H1 (cell line): ENCODE measurements around the gene COA3. TPM values are rescaled to one million over a fixed set of nuclear protein-coding genes. Genes with fewer than 3 reads are reported as not detected.

Experiments
- CTCF ChIA-PET: fragments of 300-600 bp; sonication (Branson Sonifier 250); formaldehyde crosslinking; loops from one replicate; lab custom pipeline; 2021; ENCODE audit not compliant: partially characterized antibody; lab: Charles Lee
- POLR2A ChIA-PET: fragments of 300-600 bp; sonication (Branson Sonifier 250); formaldehyde crosslinking; loops from one replicate; lab custom pipeline; 2021; ENCODE audit warnings: inconsistent platforms; ENCODE audit not compliant: partially characterized antibody; lab: Charles Lee
- DNase-seq, 2 experiments: peaks; one replicate each; pipeline versions ENCODE4 v3.0.0 to v3.0.0-alpha.2; 2010 to 2022; ENCODE audit warnings: low spot score in 2 of 2, low read depth in 1 of 2, mixed read lengths in 1 of 2
- FAIRE-seq: peaks from 2 replicates; lab custom pipeline; 2011; peaks lifted over from hg19 to GRCh38; lab: Jason Lieb, UNC
- H2AFZ ChIP-seq: 2 replicates; pipeline ENCODE4 v1.8.1; 2012; ENCODE audit warnings: low read length, inconsistent platforms
- H2AK5ac ChIP-seq: 2 replicates; pipeline ENCODE4 v1.6.1; 2013; ENCODE audit warnings: low read depth, low read length
- H2BK120ac ChIP-seq: replicated peaks from 2 replicates; pipeline ENCODE3; 2013; ENCODE audit warnings: low read depth, low read length, inconsistent platforms
- H2BK12ac ChIP-seq: 2 replicates; pipeline ENCODE4 v1.6.1; 2013; ENCODE audit warnings: low read depth, low read length
- H2BK15ac ChIP-seq: 2 replicates; pipeline ENCODE4 v1.6.1; 2013; ENCODE audit warnings: low read length
- H2BK20ac ChIP-seq: 2 replicates; pipeline ENCODE4 v1.6.1; 2013; ENCODE audit warnings: low read length
- H2BK5ac ChIP-seq: 2 replicates; pipeline ENCODE4 v1.6.1; 2013; ENCODE audit warnings: low read depth, low read length
- H3K14ac ChIP-seq: 2 replicates; pipeline ENCODE4 v1.6.1; 2013; ENCODE audit warnings: inconsistent platforms; ENCODE audit not compliant: insufficient read length
- H3K18ac ChIP-seq: 2 replicates; pipeline ENCODE4 v1.6.1; 2013; ENCODE audit warnings: low read length; ENCODE audit errors: extremely low read depth
- H3K23ac ChIP-seq: 2 replicates; pipeline ENCODE4 v1.6.1; 2013; ENCODE audit warnings: inconsistent platforms; ENCODE audit not compliant: insufficient read length
- H3K23me2 ChIP-seq: 2 replicates; pipeline ENCODE4 v1.6.1; 2013; ENCODE audit warnings: low read depth, low read length
- H3K27ac ChIP-seq: 2 replicates; pipeline ENCODE4 v1.6.1; 2011; ENCODE audit warnings: low read depth, low read length, inconsistent platforms
- H3K27me3 ChIP-seq, 4 experiments: replicated peaks in 1 of 4; 1 replicate in 1 of 4; 2 replicates in 3 of 4; pipeline versions ENCODE4 v1.6.1 to v1.8.1; 2011 to 2013; ENCODE audit warnings: low read length in 3 of 4, mild to moderate bottlenecking in 3 of 4, inconsistent platforms in 2 of 4, mixed read lengths in 2 of 4, moderate library complexity in 1 of 4; ENCODE audit not compliant: control insufficient read depth in 3 of 4, insufficient read depth in 3 of 4; ENCODE audit errors: extremely low read depth in 1 of 4
- H3K36me3 ChIP-seq, 4 experiments: 2 replicates each; pipeline versions ENCODE4 v1.6.1 to v1.8.1; 2011 to 2013; ENCODE audit warnings: mild to moderate bottlenecking in 4 of 4, low read length in 3 of 4, moderate library complexity in 2 of 4, control low read depth in 1 of 4, inconsistent platforms in 1 of 4; ENCODE audit not compliant: insufficient read depth in 4 of 4, control insufficient read depth in 2 of 4
- H3K4ac ChIP-seq: replicated peaks from 2 replicates; pipeline ENCODE3; 2013; ENCODE audit warnings: low read length, low read depth, mixed read lengths, inconsistent platforms; ENCODE audit not compliant: insufficient read length
- H3K4me1 ChIP-seq, 4 experiments: replicated peaks in 1 of 4; 1 replicate in 1 of 4; 2 replicates in 3 of 4; pipeline versions ENCODE4 v1.6.1 to v1.8.1; 2011 to 2013; ENCODE audit warnings: low read length in 3 of 4, inconsistent platforms in 2 of 4, mixed read lengths in 1 of 4; ENCODE audit not compliant: insufficient read depth in 4 of 4, control insufficient read depth in 3 of 4
- H3K4me2 ChIP-seq, 2 experiments: 2 replicates each; pipeline versions ENCODE4 v1.6.1 to v1.8.1; 2011 to 2013; ENCODE audit warnings: low read depth in 2 of 2, low read length in 2 of 2, control low read depth in 1 of 2, inconsistent platforms in 1 of 2, mild to moderate bottlenecking in 1 of 2; ENCODE audit not compliant: insufficient read depth in 1 of 2
- H3K4me3 ChIP-seq, 4 experiments: fragments of 200-600, 300-600 bp in 1 of 4; sonication (generic), shearing (Covaris generic), sonication (Bioruptor Twin) in 1 of 4; 2 replicates each; pipeline versions ENCODE4 v1.5.1 to v1.8.1; 2011 to 2016; ENCODE audit warnings: low read length in 4 of 4, low read depth in 3 of 4, control low read depth in 2 of 4, inconsistent platforms in 2 of 4, mild to moderate bottlenecking in 2 of 4, mixed read lengths in 1 of 4, moderate library complexity in 1 of 4; ENCODE audit not compliant: insufficient read depth in 2 of 4; ENCODE audit errors: extremely low read depth in 1 of 4
- H3K56ac ChIP-seq: replicated peaks from 2 replicates; pipeline ENCODE3; 2013; ENCODE audit warnings: low read depth, mild to moderate bottlenecking, mixed read lengths, low read length, inconsistent platforms; ENCODE audit not compliant: insufficient read length
- H3K79me1 ChIP-seq: 2 replicates; pipeline ENCODE4 v1.6.1; 2013; ENCODE audit warnings: low read depth, low read length, control low read depth
- H3K79me2 ChIP-seq, 2 experiments: 2 replicates each; pipeline versions ENCODE4 v1.6.1 to v1.8.1; 2012 to 2013; ENCODE audit warnings: low read length in 2 of 2, mild to moderate bottlenecking in 2 of 2, inconsistent platforms in 1 of 2; ENCODE audit not compliant: insufficient read depth in 2 of 2, control insufficient read depth in 1 of 2
- H3K9ac ChIP-seq, 4 experiments: replicated peaks in 1 of 4; 1 replicate in 1 of 4; 2 replicates in 3 of 4; pipeline versions ENCODE4 v1.6.1 to v1.8.1; 2011 to 2013; ENCODE audit warnings: low read depth in 3 of 4, low read length in 3 of 4, control low read depth in 2 of 4, mild to moderate bottlenecking in 2 of 4, moderate library complexity in 2 of 4, inconsistent platforms in 1 of 4; ENCODE audit errors: extremely low read depth in 1 of 4
- H3K9me3 ChIP-seq, 2 experiments: 2 replicates each; pipeline versions ENCODE4 v1.6.1 to v1.8.1; 2012 to 2013; ENCODE audit warnings: mild to moderate bottlenecking in 2 of 2, moderate library complexity in 2 of 2, control low read depth in 1 of 2, inconsistent platforms in 1 of 2, low read depth in 1 of 2, low read length in 1 of 2, mixed read lengths in 1 of 2; ENCODE audit not compliant: insufficient read depth in 2 of 2
- H4K20me1 ChIP-seq, 2 experiments: replicated peaks in 1 of 2; 2 replicates each; pipeline versions ENCODE3 to v1.8.1; 2011 to 2013; ENCODE audit warnings: inconsistent platforms in 2 of 2, low read length in 2 of 2, mild to moderate bottlenecking in 1 of 2; ENCODE audit not compliant: insufficient read depth in 2 of 2, control insufficient read depth in 1 of 2
- H4K5ac ChIP-seq: 2 replicates; pipeline ENCODE4 v1.6.1; 2013; ENCODE audit warnings: low read length, low read depth, mixed read lengths, inconsistent platforms; ENCODE audit not compliant: insufficient read length
- H4K8ac ChIP-seq: 2 replicates; pipeline ENCODE4 v1.8.0; 2013; ENCODE audit warnings: mild to moderate bottlenecking, moderate library complexity, low read length, inconsistent platforms; ENCODE audit not compliant: insufficient read depth; ENCODE audit errors: extremely low read depth
- H4K91ac ChIP-seq: replicated peaks from 2 replicates; pipeline ENCODE3; 2013; ENCODE audit warnings: low read length, mixed read lengths, inconsistent platforms; ENCODE audit not compliant: insufficient read length
- SP2 ChIP-seq: IDR thresholded peaks from 2 replicates; pipeline ENCODE4 v1.6.1; 2012; ENCODE audit warnings: mild to moderate bottlenecking, low read length, inconsistent platforms
- WGBS, 2 experiments: shearing (Covaris generic) in 1 of 2; methylation state at CpG; one replicate each; pipeline versions ENCODE4 v1.1.6 to v1.1.7; 2013 to 2015; ENCODE audit warnings: low lambda C conversion rate in 2 of 2, mixed read lengths in 2 of 2, inconsistent platforms in 1 of 2, low coverage in 1 of 2, missing lambda C conversion rate in 1 of 2; ENCODE audit not compliant: insufficient replicate concordance in 2 of 2, insufficient coverage in 1 of 2, insufficient read length in 1 of 2; ENCODE audit errors: extremely low coverage in 1 of 2, missing lambda C conversion rate in 1 of 2; 5-methylcytosine and 5-hydroxymethylcytosine counted together
- polyA plus RNA-seq, 7 experiments: library from polyadenylated mRNA; depleted of rRNA in 3 of 7; stranded (reverse) in 5 of 7; unstranded in 2 of 7; fragments of >200 nt in 5 of 7; fragments of 200-250 nt in 2 of 7; gene quantifications; 1 replicate in 5 of 7; 2 replicates in 1 of 7; 4 replicates in 1 of 7; pipeline versions ENCODE4 v1.2.1 to v1.2.3, GENCODE V29; 2011 to 2013; ENCODE audit warnings: missing spikeins in 2 of 7, mixed read lengths in 2 of 7
- total RNA-seq: library from RNA; stranded (reverse); fragmentation: NEBNext Ultra II Directional; extraction: Animal tissue kit (Norgen Biotek cat#: 25700); gene quantifications from 2 replicates; pipeline ENCODE4 v1.2.1, GENCODE V29; 2021

COA3 gene
- total and polyA plus RNA-seq, 2 of the 8 experiments (the other 6 are each of a cell fraction or from before 2014, with no cell fraction given): 68.4 to 143 TPM

DNA sequence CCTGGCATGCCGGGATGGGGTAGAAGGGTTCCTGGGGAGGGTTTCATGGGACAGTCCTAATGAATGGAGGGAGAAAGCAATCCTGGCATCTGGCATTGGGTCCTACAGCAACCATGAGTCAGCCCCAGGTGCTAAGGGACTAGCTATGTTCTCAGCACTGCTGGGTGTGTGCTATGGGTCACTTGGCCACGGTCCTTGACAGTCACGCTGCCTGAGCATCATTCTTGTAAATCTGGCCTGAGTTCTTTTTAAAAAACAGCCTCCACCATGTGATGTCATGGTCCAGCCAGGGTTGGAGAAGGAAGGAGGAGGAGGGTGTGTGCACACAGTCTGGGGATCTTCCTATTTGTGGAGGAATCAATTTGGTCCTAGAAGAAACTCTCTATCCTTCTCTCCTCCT, 43.7 kb downstream of the COA3 start:
- Histone ChIP-seq H3K27ac (no peak overlapping the region), H2AFZ (no peak overlapping the region), H2AK5ac (no peak overlapping the region), H4K20me1 (no peaks in the 10 kb centered on the region)
- WGBS, 2 experiments: 86% methylated on average over 3 of the region's 3 CpGs; no CpG with 5 or more reads in 1 of the 2 experiments
- TF ChIP-seq SP2: no peak
- TF ChIP-seq, all 59 proteins: peak for 0
- Histone ChIP-seq H3K4me3 (no peak overlapping the region), H4K5ac (no peak overlapping the region), H2BK5ac (no peak overlapping the region), H3K23me2 (no peaks in the 10 kb centered on the region), H4K91ac (no peak overlapping the region), H2BK12ac (no peak overlapping the region), H3K4me2 (no peak overlapping the region), H3K4me1 (no peaks in the 10 kb centered on the region), H3K56ac (no peak overlapping the region), H2BK20ac (no peak overlapping the region), H3K36me3 (no peaks in the 10 kb centered on the region), H2BK120ac (no peak overlapping the region), H2BK15ac (no peak overlapping the region), H3K18ac (no peak overlapping the region), H3K14ac (no peak overlapping the region), H3K9ac (no peak overlapping the region), H4K8ac (no peak overlapping the region), H3K79me1 (no peaks in the 10 kb centered on the region), H3K23ac (no peak overlapping the region), H3K27me3 (peaks cover 2 to 5% (median 3%) of the 10 kb centered on the region in 4 experiments), H3K9me3 (no peaks in the 10 kb centered on the region), H3K4ac (no peak overlapping the region), H3K79me2 (no peaks in the 10 kb centered on the region)
- DNase-seq (no peak), FAIRE-seq (no peak)
- ChIA-PET POLR2A (interaction anchor here (1.6 kb wide), 1 partner anchor 11 kb away, joined by 3 read pairs; no protein-coding TSS in a partner anchor), CTCF (interaction anchor here (1.1 to 10.0 kb wide), 2 partner anchors 7 to 12 kb away, joined by 3 to 81 read pairs; partner anchors contain the start of gene RAMP2)
